Progenitor cell of endocrine pancreas (in vitro differentiated cells): ENCODE results near the gene FAM135A. TPM values are rescaled to one million over a fixed set of nuclear protein-coding genes. Genes with fewer than 3 reads are reported as not detected.

Experiments used
- DNase-seq: peaks from one replicate; pipeline ENCODE4 v3.0.0; 2021; ENCODE audit warnings: low spot score; ENCODE audit not compliant: unreplicated experiment
- H3K27ac Mint-ChIP-seq: 2 replicates; pipeline ENCODE4 v1.8.0; 2021; ENCODE audit warnings: mild to moderate bottlenecking, moderate library complexity, mixed read lengths
- H3K27me3 Mint-ChIP-seq: 2 replicates; pipeline ENCODE4 v1.8.0; 2021; ENCODE audit warnings: mixed read lengths
- H3K36me3 Mint-ChIP-seq: 2 replicates; pipeline ENCODE4 v1.8.0; 2022; ENCODE audit warnings: mixed read lengths; ENCODE audit not compliant: insufficient read depth
- H3K4me1 Mint-ChIP-seq: 2 replicates; pipeline ENCODE4 v1.8.0; 2021; ENCODE audit warnings: low read depth, mixed read lengths
- H3K4me3 Mint-ChIP-seq: 2 replicates; pipeline ENCODE4 v1.8.0; 2021; ENCODE audit warnings: low read depth, mild to moderate bottlenecking, moderate library complexity, mixed read lengths
- H3K9me3 Mint-ChIP-seq: 2 replicates; pipeline ENCODE4 v1.8.0; 2021; ENCODE audit warnings: low read depth, mixed read lengths
- total RNA-seq: library from RNA; stranded (reverse); gene quantifications from 2 replicates; pipeline ENCODE4 v1.2.1, GENCODE V29; 2021
- TF ChIP-seq, protein P1 (sequence below): fragments of 200-600 bp; sonication (generic); IDR thresholded peaks from one replicate; pipeline ENCODE4 v1.5.0; 2021; ENCODE audit warnings: antibody characterized with exemption, mild to moderate bottlenecking; ENCODE audit not compliant: unreplicated experiment

FAM135A gene
- total RNA-seq, 1 donor from 2014 or later = 31.9 TPM

DNA sequence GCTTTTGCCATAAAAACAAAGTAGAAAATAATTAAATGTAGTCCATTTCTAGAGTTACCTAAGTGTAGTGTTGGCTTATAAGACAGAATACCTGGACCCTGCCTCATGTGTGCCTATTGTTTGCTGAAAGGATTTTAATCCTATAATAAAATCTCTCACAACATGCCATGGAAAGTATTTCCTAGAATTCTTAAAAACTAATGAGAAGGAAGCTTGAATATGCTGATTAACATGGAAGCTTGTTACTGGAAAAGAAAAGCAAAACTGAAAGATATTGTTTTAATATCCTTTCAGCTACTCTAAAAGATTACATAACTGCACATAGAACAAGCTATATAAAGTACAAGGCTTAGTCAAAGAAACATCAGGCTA, 18.0 kb upstream of the FAM135A start:
- no peak for DNase-seq
- Mint-ChIP-seq H3K27ac (no peak overlapping the region), H3K27me3 (no peaks in the 10 kb centered on the region), H3K36me3 (no peaks in the 10 kb centered on the region), H3K9me3 (no peaks in the 10 kb centered on the region), H3K4me3 (no peak overlapping the region), H3K4me1 (peaks cover 24% of the 10 kb centered on the region)
- TF ChIP-seq, protein P1, sequence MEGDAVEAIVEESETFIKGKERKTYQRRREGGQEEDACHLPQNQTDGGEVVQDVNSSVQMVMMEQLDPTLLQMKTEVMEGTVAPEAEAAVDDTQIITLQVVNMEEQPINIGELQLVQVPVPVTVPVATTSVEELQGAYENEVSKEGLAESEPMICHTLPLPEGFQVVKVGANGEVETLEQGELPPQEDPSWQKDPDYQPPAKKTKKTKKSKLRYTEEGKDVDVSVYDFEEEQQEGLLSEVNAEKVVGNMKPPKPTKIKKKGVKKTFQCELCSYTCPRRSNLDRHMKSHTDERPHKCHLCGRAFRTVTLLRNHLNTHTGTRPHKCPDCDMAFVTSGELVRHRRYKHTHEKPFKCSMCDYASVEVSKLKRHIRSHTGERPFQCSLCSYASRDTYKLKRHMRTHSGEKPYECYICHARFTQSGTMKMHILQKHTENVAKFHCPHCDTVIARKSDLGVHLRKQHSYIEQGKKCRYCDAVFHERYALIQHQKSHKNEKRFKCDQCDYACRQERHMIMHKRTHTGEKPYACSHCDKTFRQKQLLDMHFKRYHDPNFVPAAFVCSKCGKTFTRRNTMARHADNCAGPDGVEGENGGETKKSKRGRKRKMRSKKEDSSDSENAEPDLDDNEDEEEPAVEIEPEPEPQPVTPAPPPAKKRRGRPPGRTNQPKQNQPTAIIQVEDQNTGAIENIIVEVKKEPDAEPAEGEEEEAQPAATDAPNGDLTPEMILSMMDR = no peak

DNA sequence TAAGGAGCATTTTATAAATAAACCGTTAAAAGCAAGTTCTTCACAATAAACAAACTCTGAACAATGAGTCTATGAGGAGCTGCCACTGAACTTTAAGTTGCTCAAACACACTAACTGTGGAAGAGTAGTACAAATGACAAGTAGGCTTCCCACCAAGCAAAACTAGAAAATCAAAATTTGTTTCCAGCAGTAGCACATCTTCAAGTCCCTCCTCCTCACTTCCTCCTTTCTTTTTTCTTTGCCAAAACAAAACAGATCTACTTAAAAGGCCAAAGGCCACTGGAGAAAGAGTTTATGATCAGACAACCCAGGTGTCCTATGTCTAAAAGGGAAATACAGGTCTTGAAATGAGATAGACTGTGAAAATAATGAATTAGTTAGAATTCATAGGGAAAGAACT, 17.1 kb upstream of the FAM135A start:
- H3K9me3 Mint-ChIP-seq = no peaks in the 10 kb centered on the region
- peaks cover 24% of the 10 kb centered on the region for H3K4me1 Mint-ChIP-seq
- H3K4me3 Mint-ChIP-seq = no peak overlapping the region
- H3K27me3 Mint-ChIP-seq = no peaks in the 10 kb centered on the region
- TF ChIP-seq, protein P1 = no peak
- H3K27ac Mint-ChIP-seq = no peak overlapping the region
- DNase-seq = no peak
- no peaks in the 10 kb centered on the region for H3K36me3 Mint-ChIP-seq

DNA sequence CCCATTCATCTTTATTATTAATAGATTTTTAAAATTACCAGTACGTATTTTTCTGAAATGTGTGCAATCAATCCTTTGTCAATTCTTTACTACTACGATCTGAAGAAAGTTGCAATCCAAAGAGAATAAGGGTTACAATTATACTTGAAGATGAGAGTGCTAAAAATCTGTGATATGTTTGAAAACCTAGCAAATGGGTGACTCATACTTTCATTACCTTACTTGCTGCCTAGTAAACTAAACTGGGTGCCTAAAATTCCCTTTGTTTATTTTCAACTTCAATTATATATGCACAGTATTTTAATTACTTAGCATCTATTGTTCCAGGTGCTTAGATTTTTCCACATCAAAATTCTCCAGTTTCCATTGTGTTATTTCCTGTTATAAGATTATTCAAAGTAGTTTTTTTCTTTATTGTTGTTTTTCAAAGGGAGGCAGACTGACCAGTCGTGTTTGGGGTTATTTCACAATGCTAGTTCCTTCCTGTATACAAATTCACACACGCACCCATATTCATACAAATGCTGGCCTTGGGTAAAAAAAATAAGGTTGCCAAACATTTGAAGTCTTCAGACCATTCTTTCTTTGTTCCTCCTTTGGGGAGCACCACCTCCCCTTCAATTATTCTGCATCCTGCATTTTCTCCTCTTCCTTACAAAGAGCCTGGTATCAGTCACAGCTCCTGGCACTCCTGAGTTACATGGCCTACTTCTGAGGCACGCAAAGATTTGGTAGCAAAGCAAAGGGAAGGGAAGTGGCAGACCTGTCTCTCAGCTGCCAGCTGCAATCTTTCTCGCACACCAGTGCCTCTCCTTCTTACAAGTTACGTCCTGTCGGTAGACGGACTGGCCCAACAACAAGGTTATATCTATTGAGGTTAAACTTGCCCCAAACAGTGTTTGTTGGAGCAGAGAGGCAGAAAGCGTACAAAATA, 16.2 kb upstream of the FAM135A start:
- H3K9me3 Mint-ChIP-seq = no peaks in the 10 kb centered on the region
- H3K4me3 Mint-ChIP-seq = no peak overlapping the region
- H3K36me3 Mint-ChIP-seq = no peaks in the 10 kb centered on the region
- TF ChIP-seq, protein P1 = no peak
- peaks cover 24% of the 10 kb centered on the region for H3K4me1 Mint-ChIP-seq
- peak overlapping the region; percentile 43 for H3K27ac Mint-ChIP-seq
- DNase-seq = no peak
- H3K27me3 Mint-ChIP-seq = peaks cover 3% of the 10 kb centered on the region

- Mint-ChIP-seq H3K9me3 (no peaks in the 10 kb centered on the region), H3K4me3 (peak overlapping the region; percentile 4), H3K36me3 (no peaks in the 10 kb centered on the region), H3K4me1 (peaks cover 24% of the 10 kb centered on the region), H3K27ac (peak overlapping the region; percentile 93), H3K27me3 (peaks cover 3% of the 10 kb centered on the region)
- DNase-seq = no peak
- TF ChIP-seq, protein P1 = no peak
These were observed 14.3 kb upstream of the FAM135A start for GRCh38 chr6:70398783-70399728.

DNA sequence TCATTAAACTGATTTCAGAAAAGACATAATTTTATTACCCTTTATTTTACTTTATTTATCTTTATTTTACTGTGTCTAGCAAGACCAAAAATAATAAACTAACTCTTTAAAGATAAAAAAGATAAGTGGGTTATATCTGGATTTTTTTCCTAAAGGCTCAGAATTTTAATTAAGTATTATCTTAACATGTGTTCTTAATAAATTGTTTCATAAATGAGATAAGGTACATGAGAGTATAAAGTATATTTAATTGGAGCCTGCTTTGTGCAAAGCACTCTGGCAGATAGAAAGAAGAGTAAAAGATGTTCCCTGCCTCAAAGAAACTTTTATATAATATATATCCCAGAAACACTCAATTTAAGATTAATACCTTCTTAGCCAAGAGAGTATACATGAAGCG, 8.7 kb upstream of the FAM135A start:
- Mint-ChIP-seq H3K9me3 (no peaks in the 10 kb centered on the region), H3K27ac (no peak overlapping the region), H3K4me1 (no peaks in the 10 kb centered on the region), H3K4me3 (no peak overlapping the region), H3K27me3 (peaks cover 22% of the 10 kb centered on the region), H3K36me3 (no peaks in the 10 kb centered on the region)
- DNase-seq = no peak
- TF ChIP-seq, protein P1 = no peak
